Upper lobe of left lung (tissue), 6 donors: ENCODE measurements around the gene BABAM2. TPM values are rescaled to one million over a fixed set of nuclear protein-coding genes. Genes with fewer than 3 reads are reported as not detected.

Experiments
- ATAC-seq, 2 donors: fragments of 200-7000 bp; cut with Tn5 transposase; one replicate each; pipeline ENCODE4 v1.9.1; 2022; ENCODE audit warnings: mild to moderate bottlenecking in 2 of 2, moderate library complexity in 2 of 2; ENCODE audit not compliant: low FRiP score in 2 of 2
- DNase-seq, 2 donors: peaks; one replicate each; pipeline ENCODE4 v3.0.0-alpha.2; 2019 to 2020
- H3K27ac ChIP-seq, 4 donors: fragments of 200-600 bp; sonication (generic); one replicate each; pipeline ENCODE4 v1.5.1; 2016 to 2019
- H3K27me3 ChIP-seq, 4 donors: fragments of 200-600 bp; sonication (generic); one replicate each; pipeline ENCODE4 v1.5.1; 2017 to 2019
- H3K36me3 ChIP-seq, 4 donors: fragments of 200-600 bp; sonication (generic); one replicate each; pipeline ENCODE4 v1.5.1; 2016 to 2019
- H3K4me1 ChIP-seq, 4 donors: fragments of 200-600 bp; sonication (generic); one replicate each; pipeline ENCODE4 v1.5.1; 2018 to 2019
- H3K4me3 ChIP-seq, 4 donors: fragments of 200-600 bp; sonication (generic); one replicate each; pipeline ENCODE4 v1.5.1; 2017 to 2019; ENCODE audit warnings: mild to moderate bottlenecking in 2 of 4, moderate library complexity in 1 of 4
- H3K9me3 ChIP-seq, 4 donors: fragments of 200-600 bp; sonication (generic); one replicate each; pipeline ENCODE4 v1.5.1; 2018 to 2019
- CTCF ChIP-seq, 6 experiments: fragments of 450-650 bp in 4 of 6; fragments of 200-600 bp in 2 of 6; sonication (generic) in 2 of 6; IDR thresholded peaks; one replicate each; pipeline ENCODE4 v1.5.1; 2016 to 2019; ENCODE audit warnings: antibody characterized with exemption in 6 of 6
- EP300 ChIP-seq, 4 donors: sonication (generic); formaldehyde crosslinking; IDR thresholded peaks; one replicate each; pipeline ENCODE4 v1.5.1; 2017; ENCODE audit warnings: antibody characterized with exemption in 4 of 4, control low read depth in 2 of 4
- POLR2A ChIP-seq, 4 donors: fragments of 450-650 bp; IDR thresholded peaks; one replicate each; pipeline ENCODE4 v1.5.1; 2016 to 2017; ENCODE audit warnings: antibody characterized with exemption in 4 of 4, mild to moderate bottlenecking in 2 of 4
- POLR2AphosphoS5 ChIP-seq, 2 donors: sonication (generic); formaldehyde crosslinking; IDR thresholded peaks; one replicate each; pipeline ENCODE4 v1.5.1; 2017; ENCODE audit warnings: antibody characterized with exemption in 2 of 2
- WGBS, 2 donors: methylation state at CpG; one replicate each; pipeline ENCODE4 v1.1.5; 2017 to 2018; 5-methylcytosine and 5-hydroxymethylcytosine counted together
- total RNA-seq, 6 donors: library from RNA; depleted of rRNA in 4 of 6; stranded (reverse); fragments of >200 nt in 4 of 6; gene quantifications; one replicate each; pipeline versions ENCODE4 v1.1.0 to v1.2.1, GENCODE V29; 2016 to 2021
- donor health status: DM: no; HTN: no; CAD: no; lungs with moderate emphysema.
- donor health status: DM: no; HTN: yes; CAD: no; lungs with severe emphysema.

Gene BABAM2
- total RNA-seq, 6 donors from 2014 or later, result 23.0 to 44.0 (median 38.2) TPM

- WGBS, 2 donors, result 52 to 62% methylated on average over 6 to 8 of the region's 8 CpGs
- peak overlapping the region in 2 of 4 donors; percentile 39 to 43 for H3K27ac ChIP-seq
- H3K36me3 ChIP-seq, result no peaks in the 10 kb centered on the region
- no peak overlapping the region for H3K4me3 ChIP-seq
- peaks cover 0 to 15% (median 9%) of the 10 kb centered on the region in 4 donors for H3K4me1 ChIP-seq
- DNase-seq, result no peak
- H3K9me3 ChIP-seq, result no peaks in the 10 kb centered on the region
- H3K27me3 ChIP-seq, result no peaks in the 10 kb centered on the region
- peak in 1 of 2 donors; percentile 63 for ATAC-seq
- TF ChIP-seq CTCF (IDR thresholded peaks at IDR 0.05) (no peak), EP300 (IDR thresholded peaks at IDR 0.05) (no peak), POLR2AphosphoS5 (IDR thresholded peaks at IDR 0.05) (no peak), POLR2A (IDR thresholded peaks at IDR 0.05) (no peak)
Observed at GRCh38 chr2:28164280-28164801, 273.8 kb downstream of the BABAM2 start.

- no peak for ATAC-seq
- Histone ChIP-seq H3K4me1 (peaks cover 0 to 15% (median 9%) of the 10 kb centered on the region in 4 donors), H3K36me3 (no peaks in the 10 kb centered on the region), H3K4me3 (no peak overlapping the region), H3K9me3 (no peaks in the 10 kb centered on the region), H3K27me3 (no peaks in the 10 kb centered on the region), H3K27ac (no peak overlapping the region)
- 87 to 95% methylated on average over 5 of the region's 5 CpGs for WGBS, 2 donors
- DNase-seq, result no peak
- TF ChIP-seq POLR2AphosphoS5 (IDR thresholded peaks at IDR 0.05), result no peak
- TF ChIP-seq CTCF (IDR thresholded peaks at IDR 0.05), result no peak
- no peak for TF ChIP-seq POLR2A (IDR thresholded peaks at IDR 0.05)
- TF ChIP-seq EP300 (IDR thresholded peaks at IDR 0.05), result no peak
Observed at GRCh38 chr2:28165087-28165635, 274.6 kb downstream of the BABAM2 start.

- 99 to 100% methylated on average over 2 of the region's 2 CpGs for whole genome bisulfite sequencing, 2 donors
- no peak for TF ChIP-seq EP300 (IDR thresholded peaks at IDR 0.05)
- no peak for TF ChIP-seq CTCF (IDR thresholded peaks at IDR 0.05)
- TF ChIP-seq POLR2A (IDR thresholded peaks at IDR 0.05), result no peak
- TF ChIP-seq POLR2AphosphoS5 (IDR thresholded peaks at IDR 0.05), result no peak
- no peak for ATAC-seq
- DNase-seq, result no peak
- H3K27ac ChIP-seq, result no peak overlapping the region
- no peaks in the 10 kb centered on the region for H3K27me3 ChIP-seq
- no peak overlapping the region for H3K4me3 ChIP-seq
- H3K36me3 ChIP-seq, result no peaks in the 10 kb centered on the region
- peaks cover 0 to 15% (median 9%) of the 10 kb centered on the region in 4 donors for H3K4me1 ChIP-seq
- no peaks in the 10 kb centered on the region for H3K9me3 ChIP-seq
Observed at GRCh38 chr2:28166956-28167355, 276.4 kb downstream of the BABAM2 start.

GRCh38 chr2:28168376-28168775, 277.8 kb downstream of the BABAM2 start:
- Histone ChIP-seq H3K27ac (no peak overlapping the region), H3K27me3 (no peaks in the 10 kb centered on the region), H3K36me3 (no peaks in the 10 kb centered on the region), H3K9me3 (no peaks in the 10 kb centered on the region), H3K4me1 (peaks cover 0 to 15% (median 8%) of the 10 kb centered on the region in 4 donors), H3K4me3 (no peak overlapping the region)
- 83 to 86% methylated on average over 5 of the region's 5 CpGs for WGBS, 2 donors
- TF ChIP-seq POLR2AphosphoS5 (IDR thresholded peaks at IDR 0.05) (no peak), CTCF (IDR thresholded peaks at IDR 0.05) (no peak), EP300 (IDR thresholded peaks at IDR 0.05) (no peak), POLR2A (IDR thresholded peaks at IDR 0.05) (no peak)
- ATAC-seq (no peak), DNase-seq (no peak)

GRCh38 chr2:28169492-28169891, 279.0 kb downstream of the BABAM2 start:
- Histone ChIP-seq H3K4me1 (peaks cover 0 to 6% (median 3%) of the 10 kb centered on the region in 4 donors), H3K4me3 (no peak overlapping the region), H3K27me3 (no peaks in the 10 kb centered on the region), H3K36me3 (no peaks in the 10 kb centered on the region), H3K27ac (no peak overlapping the region), H3K9me3 (no peaks in the 10 kb centered on the region)
- WGBS, 2 donors, result 84 to 94% methylated on average over 3 of the region's 3 CpGs
- TF ChIP-seq POLR2A (IDR thresholded peaks at IDR 0.05) (no peak), EP300 (IDR thresholded peaks at IDR 0.05) (no peak), CTCF (IDR thresholded peaks at IDR 0.05) (no peak), POLR2AphosphoS5 (IDR thresholded peaks at IDR 0.05) (no peak)
- no peak for ATAC-seq
- no peak for DNase-seq
